ENCODE data around the gene CEP350.

- TF ChIP-seq, protein P1, sequence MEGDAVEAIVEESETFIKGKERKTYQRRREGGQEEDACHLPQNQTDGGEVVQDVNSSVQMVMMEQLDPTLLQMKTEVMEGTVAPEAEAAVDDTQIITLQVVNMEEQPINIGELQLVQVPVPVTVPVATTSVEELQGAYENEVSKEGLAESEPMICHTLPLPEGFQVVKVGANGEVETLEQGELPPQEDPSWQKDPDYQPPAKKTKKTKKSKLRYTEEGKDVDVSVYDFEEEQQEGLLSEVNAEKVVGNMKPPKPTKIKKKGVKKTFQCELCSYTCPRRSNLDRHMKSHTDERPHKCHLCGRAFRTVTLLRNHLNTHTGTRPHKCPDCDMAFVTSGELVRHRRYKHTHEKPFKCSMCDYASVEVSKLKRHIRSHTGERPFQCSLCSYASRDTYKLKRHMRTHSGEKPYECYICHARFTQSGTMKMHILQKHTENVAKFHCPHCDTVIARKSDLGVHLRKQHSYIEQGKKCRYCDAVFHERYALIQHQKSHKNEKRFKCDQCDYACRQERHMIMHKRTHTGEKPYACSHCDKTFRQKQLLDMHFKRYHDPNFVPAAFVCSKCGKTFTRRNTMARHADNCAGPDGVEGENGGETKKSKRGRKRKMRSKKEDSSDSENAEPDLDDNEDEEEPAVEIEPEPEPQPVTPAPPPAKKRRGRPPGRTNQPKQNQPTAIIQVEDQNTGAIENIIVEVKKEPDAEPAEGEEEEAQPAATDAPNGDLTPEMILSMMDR (optimal IDR thresholded peaks at IDR 0.05 in 1 of 3, IDR thresholded peaks at IDR 0.05 in 1 of 3, conservative IDR thresholded peaks at IDR 0.05 in 1 of 3; ENCODE audit: extremely low read depth in 1 of 3, insufficient read depth in 2 of 3, low read length in 3 of 3): no peak
- no peak for TF ChIP-seq EZH2 (IDR thresholded peaks at IDR 0.05; ENCODE audit: low read length)
Observed at GRCh38 chr1:180002437-180002836, 47.8 kb downstream of the CEP350 start.

Measured in keratinocyte (primary cell).